NCI-H82 treated with DMSO at 0.1 percent for 48 hours (cell line): ENCODE data around the gene GPBP1.
"Not testable (repeated sequence)": the region's sequence is repeated elsewhere in the genome, so short reads cannot be mapped to it uniquely, and the experiment has no call there.

Source experiments
- DNase-seq: peaks from one replicate; lab custom pipeline; 2025; ENCODE audit not compliant: unreplicated experiment; lab: John Stamatoyannopoulos, UW

GPBP1 gene

GRCh38 chr5:57276353-57276752 lies 102.5 kb downstream of the GPBP1 start:
- DNase-seq: peak; percentile 18

DNA sequence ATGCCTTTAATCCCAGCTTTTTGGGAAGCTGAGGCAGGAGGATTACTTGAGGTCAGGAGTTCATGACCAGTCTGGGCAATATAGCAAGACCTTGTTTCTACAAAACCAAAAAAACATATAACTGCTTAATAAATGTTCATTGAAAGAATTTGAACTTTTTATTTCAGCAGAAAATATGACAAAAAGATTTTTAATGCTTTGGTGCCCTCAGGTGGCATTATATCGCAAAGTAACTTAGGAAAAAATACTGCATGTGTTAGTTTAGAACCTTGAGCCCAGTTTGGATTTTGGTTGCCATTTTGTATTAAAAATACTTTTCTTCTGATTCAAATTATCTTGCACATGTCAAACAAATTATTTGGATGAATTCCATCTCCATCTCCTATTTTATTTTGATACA lies 103.2 kb downstream of the GPBP1 start:
- DNase-seq: no peak

GRCh38 chr5:57280853-57281252 lies 107.0 kb downstream of the GPBP1 start:
- no peak for DNase-seq

GRCh38 chr5:57285084-57285483 lies 111.2 kb downstream of the GPBP1 start:
- not testable (repeated sequence) for DNase-seq

- no peak for DNase-seq
Measured at GRCh38 chr5:57291894-57292293, 118.0 kb downstream of the GPBP1 start.

GRCh38 chr5:57292336-57292735 lies 118.5 kb downstream of the GPBP1 start:
- DNase-seq: no peak

- peak; percentile 55 for DNase-seq
Measured at GRCh38 chr5:57298295-57298984, 124.6 kb downstream of the GPBP1 start.

DNA sequence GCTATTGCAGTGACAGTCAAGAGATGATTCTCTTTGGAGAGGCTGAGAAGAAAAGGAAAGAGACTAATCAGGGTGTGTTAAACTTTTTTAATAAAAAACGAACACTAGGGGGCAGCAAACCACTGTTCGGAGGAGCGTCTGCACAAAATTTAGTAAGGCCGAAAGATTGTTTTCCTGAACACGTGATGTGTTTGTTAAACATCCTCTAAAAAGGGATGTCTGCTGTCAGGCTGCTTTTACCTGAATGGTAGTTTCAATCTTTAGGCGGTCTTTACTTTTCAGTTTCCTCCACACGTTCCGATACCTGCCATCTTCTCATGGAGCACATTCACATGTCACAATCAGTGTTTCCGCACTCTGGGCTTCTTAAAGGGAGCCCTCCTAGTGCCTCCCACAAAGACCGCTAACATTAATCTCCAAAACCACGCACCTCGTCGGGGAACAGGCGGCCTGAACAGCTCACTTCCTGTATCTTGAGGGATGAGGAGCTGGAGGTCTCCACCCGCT lies 125.2 kb downstream of the GPBP1 start:
- DNase-seq: no peak

- no peak for DNase-seq
Measured at GRCh38 chr5:57299986-57300385, 126.1 kb downstream of the GPBP1 start.

- DNase-seq: no peak
Measured at GRCh38 chr5:57302164-57302563, 128.3 kb downstream of the GPBP1 start.

DNA sequence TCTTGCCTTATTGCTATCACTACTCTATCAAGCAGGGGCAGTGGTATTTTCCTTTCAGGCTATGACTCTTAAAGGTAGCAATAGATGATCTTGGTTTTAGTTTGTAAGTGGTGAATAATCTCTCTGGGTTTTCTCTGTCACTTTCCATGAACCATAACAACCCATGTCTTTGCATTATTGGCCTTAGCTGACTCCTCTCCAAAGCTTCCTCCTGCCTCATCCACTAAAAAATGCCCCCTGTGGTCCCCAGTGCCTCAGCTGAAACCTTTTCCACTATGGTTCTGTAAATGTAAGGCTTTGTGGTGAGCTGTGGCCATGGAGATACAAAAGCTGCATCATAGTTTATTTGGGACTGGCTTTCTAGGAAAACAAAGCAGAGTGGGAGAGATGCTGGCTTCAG lies 128.8 kb downstream of the GPBP1 start:
- no peak for DNase-seq

DNA sequence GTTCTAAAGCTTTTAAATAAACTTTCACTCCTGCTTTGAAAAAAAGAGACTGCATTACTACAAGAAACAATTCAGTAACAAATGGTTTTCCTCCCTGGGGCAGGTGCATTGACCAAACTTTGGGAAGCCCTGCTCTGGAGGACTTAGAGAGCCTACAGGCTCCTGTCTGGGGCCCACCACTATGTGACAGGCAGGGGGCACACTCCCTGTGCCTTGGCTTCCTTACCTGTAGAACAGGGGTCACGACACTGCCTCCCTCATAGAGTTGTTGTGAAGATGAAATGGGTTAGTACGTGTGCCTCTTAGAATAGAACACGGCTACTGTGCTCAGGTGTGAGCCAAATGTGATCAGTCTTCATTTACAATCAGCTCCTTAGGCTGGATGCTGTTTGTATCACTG lies 130.1 kb downstream of the GPBP1 start:
- DNase-seq: no peak

DNA sequence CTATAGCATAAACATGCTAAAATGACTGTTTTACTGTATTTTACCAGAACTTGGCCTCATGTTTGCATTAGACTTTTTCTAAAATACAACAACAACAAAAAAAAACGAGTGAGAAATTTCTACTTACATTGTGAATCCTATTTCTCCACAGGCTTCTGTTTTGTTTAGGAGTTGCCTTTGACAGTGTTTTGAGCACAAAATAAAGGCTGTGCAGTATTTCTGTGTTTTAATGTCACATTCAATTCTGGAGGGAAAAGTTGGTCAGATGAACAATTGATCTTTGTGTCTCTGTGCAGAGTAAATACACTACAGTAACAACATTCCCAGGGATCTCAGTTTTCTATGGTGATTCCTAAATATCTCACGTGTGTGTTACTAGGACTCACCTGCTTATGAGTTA lies 131.1 kb downstream of the GPBP1 start:
- no peak for DNase-seq

GRCh38 chr5:57306359-57306758 lies 132.5 kb downstream of the GPBP1 start:
- no peak for DNase-seq

DNA sequence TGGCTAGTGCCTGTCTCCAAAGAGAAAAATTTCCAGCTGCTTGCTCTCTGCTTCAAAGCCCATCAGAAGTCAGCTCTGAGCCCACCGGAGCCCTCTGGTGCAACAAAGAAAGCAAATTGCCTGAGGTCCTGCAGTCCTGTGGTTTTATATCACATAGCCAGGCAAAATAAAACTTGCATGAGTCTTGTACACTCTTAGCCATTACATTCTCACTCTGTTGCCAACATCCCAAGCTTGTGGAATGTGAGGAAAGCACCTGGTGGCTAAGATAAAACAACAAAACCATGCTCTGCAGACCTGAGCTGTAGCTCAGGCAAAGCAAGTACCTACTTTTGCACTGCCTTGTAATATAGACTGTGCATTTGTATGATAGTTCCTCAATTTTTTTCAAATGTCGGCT lies 133.7 kb downstream of the GPBP1 start:
- DNase-seq: no peak

DNA sequence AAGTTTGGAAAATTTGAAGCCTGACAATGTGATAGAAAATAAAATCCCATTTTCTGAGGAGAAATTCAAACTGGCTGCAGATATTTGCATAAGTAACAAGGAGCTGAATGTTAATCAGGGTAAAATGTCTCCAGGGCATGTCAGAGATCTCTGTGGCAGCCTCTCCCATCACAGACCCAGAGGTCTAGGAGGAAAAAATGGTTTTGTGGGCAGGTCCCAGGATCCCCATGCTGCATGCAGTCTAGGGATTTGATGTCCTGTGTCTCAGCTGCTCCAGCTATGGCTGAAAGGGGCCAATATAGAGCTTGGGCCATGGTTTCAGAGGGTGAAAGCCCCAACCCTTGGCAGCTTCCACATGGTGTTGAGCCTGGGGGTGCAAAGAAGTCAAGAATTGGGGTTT lies 135.2 kb downstream of the GPBP1 start:
- DNase-seq: not testable (repeated sequence)

DNA sequence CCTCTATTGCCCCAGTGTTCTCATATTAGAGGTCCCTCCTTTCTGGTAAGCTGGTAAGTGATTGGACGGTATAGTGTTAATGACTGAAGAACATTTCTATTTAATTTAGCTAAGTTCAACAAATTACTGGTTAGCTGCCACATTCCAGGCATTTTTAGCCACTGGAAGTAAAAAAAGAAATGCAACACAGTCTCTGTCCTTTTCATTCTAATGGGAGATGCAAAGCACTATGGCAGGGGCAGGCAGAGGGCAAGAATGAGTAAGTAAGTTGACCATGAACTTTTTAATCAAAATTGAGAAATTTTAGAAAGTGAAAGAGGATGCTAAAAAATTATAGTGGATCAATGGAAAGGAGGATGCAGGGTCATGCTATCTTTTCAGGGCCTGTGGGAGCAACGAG lies 137.4 kb downstream of the GPBP1 start:
- no peak for DNase-seq

DNA sequence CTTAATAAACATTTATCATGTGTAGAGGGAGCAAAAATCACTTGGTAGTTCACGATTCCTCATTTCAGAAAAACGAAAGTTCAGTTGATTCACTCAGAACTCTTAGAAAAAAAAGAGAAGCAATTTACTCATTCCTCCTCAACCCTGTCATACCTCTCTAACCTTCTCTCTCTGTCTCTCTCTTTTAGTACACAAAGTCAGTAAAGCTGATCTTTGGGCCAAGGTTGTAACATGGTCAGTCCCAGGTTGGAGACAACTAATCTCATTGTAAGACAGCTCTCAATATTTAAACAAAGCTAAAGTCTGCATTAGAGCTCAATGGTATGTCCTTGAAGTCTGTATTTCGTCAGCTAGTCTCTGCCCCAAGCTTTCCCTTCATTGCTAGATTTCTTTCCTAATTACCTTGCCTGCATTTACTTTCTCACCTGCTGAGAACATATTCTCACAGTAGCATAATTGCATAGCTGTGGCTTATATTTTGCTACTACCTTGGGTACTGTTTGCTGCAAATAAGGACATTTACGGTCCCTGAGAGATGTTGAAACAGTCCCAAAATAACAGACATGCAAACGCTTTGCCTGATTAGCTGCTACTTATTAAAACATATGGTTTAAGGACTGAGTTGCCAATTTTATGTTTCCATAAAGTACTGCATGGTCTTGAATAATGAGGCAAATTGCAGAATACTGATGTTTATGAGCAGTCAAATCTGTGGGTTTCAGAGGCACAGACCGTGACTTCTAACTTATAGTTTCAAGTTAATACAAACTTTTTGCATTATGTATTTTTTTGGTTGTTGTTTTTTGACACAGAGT lies 138.3 kb downstream of the GPBP1 start:
- no peak for DNase-seq

GRCh38 chr5:57313716-57314115 lies 139.9 kb downstream of the GPBP1 start:
- no peak for DNase-seq
